Measurements from ENCODE around the gene WFIKKN1.

DNA sequence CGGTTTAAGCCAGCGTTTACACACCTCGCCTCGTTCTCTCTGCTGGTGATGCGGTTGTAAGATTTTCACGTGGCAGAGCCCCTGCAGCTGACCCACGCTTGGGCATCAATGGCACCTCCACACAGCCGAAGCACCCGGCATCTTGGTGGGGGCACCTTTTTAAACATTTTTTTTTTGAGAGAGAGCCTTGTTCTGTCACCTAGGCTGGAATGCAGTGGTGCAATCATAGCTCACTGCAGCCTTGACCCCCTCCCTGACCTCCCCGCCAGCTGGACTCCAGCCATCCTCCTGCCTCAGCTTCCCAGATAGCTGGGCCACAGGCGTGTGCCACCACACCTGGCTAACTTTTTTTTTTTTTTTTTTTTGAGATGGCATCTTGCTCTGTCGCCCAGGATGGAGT, 23.2 kb downstream of the WFIKKN1 start:
- TF ChIP-seq POLR2A (IDR thresholded peaks at IDR 0.05; ENCODE audit: low read depth, low read length): no peak
- TF ChIP-seq TAF1 (IDR thresholded peaks at IDR 0.05; ENCODE audit: borderline replicate concordance, low read depth, low read length): no peak
